Measurements from ENCODE around the gene AGR3.

GRCh38 chr7:16908561-16908960, 26.8 kb upstream of the AGR3 start:
- TF ChIP-seq CTCF (IDR thresholded peaks at IDR 0.05; ENCODE audit: poor library complexity) (no peak), EZH2 (IDR thresholded peaks at IDR 0.05; ENCODE audit: borderline replicate concordance) (no peak)
